HepG2 (cell line): ENCODE data around the gene SPPL3. TPM values are rescaled to one million over a fixed set of nuclear protein-coding genes. Genes with fewer than 3 reads are reported as not detected.
A peak's percentile ranks its signal among the peaks of the same experiment; 100 is the strongest.

Experiments used
- E2F2 ChIP-seq: sonication (generic); formaldehyde crosslinking; IDR thresholded peaks from 2 replicates; pipeline ENCODE4 v1.4.0; 2020; ENCODE audit warnings: missing genetic modification reagents, borderline replicate concordance
- ESRRA ChIP-seq: sonication (generic); formaldehyde crosslinking; IDR thresholded peaks from 2 replicates; pipeline ENCODE4 v1.5.1; 2020; ENCODE audit warnings: mild to moderate bottlenecking, low read depth, missing genetic modification reagents
- KLF9 ChIP-seq: IDR thresholded peaks from 2 replicates; pipeline ENCODE4 v1.6.1; 2016; ENCODE audit warnings: low read depth
- SCMH1 ChIP-seq: sonication (generic); formaldehyde crosslinking; IDR thresholded peaks from 2 replicates; pipeline ENCODE4 v1.9.0; 2021; ENCODE audit warnings: missing genetic modification reagents, mild to moderate bottlenecking, borderline replicate concordance
- SMAD3 ChIP-seq: sonication (generic); formaldehyde crosslinking; IDR thresholded peaks from 2 replicates; pipeline ENCODE4 v1.4.0; 2020; ENCODE audit warnings: missing genetic modification reagents
- THAP9 ChIP-seq: sonication (generic); formaldehyde crosslinking; IDR thresholded peaks from 2 replicates; pipeline ENCODE4; 2020; ENCODE audit warnings: missing genetic modification reagents, mild to moderate bottlenecking, borderline replicate concordance
- ZNF207 ChIP-seq: fragments of 450-650 bp; IDR thresholded peaks from 2 replicates; pipeline ENCODE4 v1.6.1; 2016; ENCODE audit warnings: antibody characterized with exemption, borderline replicate concordance
- ZNF557 ChIP-seq: sonication (generic); formaldehyde crosslinking; IDR thresholded peaks from 2 replicates; pipeline ENCODE4 v1.4.0; 2020; ENCODE audit warnings: missing genetic modification reagents
- ZNF646 ChIP-seq: sonication (generic); formaldehyde crosslinking; IDR thresholded peaks from 2 replicates; pipeline ENCODE4 v1.9.0; 2021; ENCODE audit warnings: mild to moderate bottlenecking, missing genetic modification reagents
- ZNF749 ChIP-seq: sonication (generic); formaldehyde crosslinking; IDR thresholded peaks from 2 replicates; pipeline ENCODE4 v1.8.0; 2022; ENCODE audit warnings: mild to moderate bottlenecking, missing genetic modification reagents, moderate library complexity, borderline replicate concordance
- polyA plus RNA-seq, 8 experiments: library from polyadenylated mRNA; depleted of rRNA in 3 of 8; stranded (reverse) in 7 of 8; unstranded in 1 of 8; fragments of >200 nt; fragmentation: Illumina TruSeq in 4 of 8; extraction: Trizol in 4 of 8; gene quantifications; 2 replicates each; pipeline versions ENCODE4 v1.2.1 to v1.2.3, GENCODE V29; 2011 to 2016; ENCODE audit warnings: low read depth in 4 of 8, missing spikeins in 1 of 8, mixed read lengths in 1 of 8; ENCODE audit not compliant: insufficient read depth in 1 of 8
- total RNA-seq, 5 experiments: library from RNA; depleted of rRNA; stranded (reverse); fragments of >200 nt; fragmentation: Illumina TruSeq; extraction: Trizol; gene quantifications; 2 replicates each; pipeline ENCODE4 v1.2.3, GENCODE V29; 2016; ENCODE audit warnings: low read depth in 1 of 5
- TF ChIP-seq, protein P1 (sequence below), 2 experiments: fragments of 450-650 bp in 1 of 2; sonication (generic) in 1 of 2; formaldehyde crosslinking; IDR thresholded peaks; 2 replicates each; pipeline versions ENCODE4 v1.5.0 to v1.8.0; 2020 to 2022; ENCODE audit warnings: mild to moderate bottlenecking in 1 of 2, missing genetic modification reagents in 1 of 2
- TF ChIP-seq, protein P2 (sequence below): sonication (generic); formaldehyde crosslinking; IDR thresholded peaks from 2 replicates; pipeline ENCODE4 v1.8.1; 2023; ENCODE audit warnings: mild to moderate bottlenecking, moderate library complexity, missing genetic modification reagents
- TF ChIP-seq, protein P3 (sequence below): sonication (generic); formaldehyde crosslinking; IDR thresholded peaks from 2 replicates; pipeline ENCODE4 v1.8.0; 2022; ENCODE audit warnings: mild to moderate bottlenecking, missing genetic modification reagents, moderate library complexity

SPPL3 gene
- total and polyA plus RNA-seq, 2 of the 13 experiments (the other 11 are each of a cell fraction or from before 2014, with no cell fraction given), result 8.9 to 9.1 TPM

- TF ChIP-seq ZNF646 (CRISPR knock-in tag), result 0 out of 2 replicates have a peak, but pooled peaks have one; percentile 16
- TF ChIP-seq, protein P1, sequence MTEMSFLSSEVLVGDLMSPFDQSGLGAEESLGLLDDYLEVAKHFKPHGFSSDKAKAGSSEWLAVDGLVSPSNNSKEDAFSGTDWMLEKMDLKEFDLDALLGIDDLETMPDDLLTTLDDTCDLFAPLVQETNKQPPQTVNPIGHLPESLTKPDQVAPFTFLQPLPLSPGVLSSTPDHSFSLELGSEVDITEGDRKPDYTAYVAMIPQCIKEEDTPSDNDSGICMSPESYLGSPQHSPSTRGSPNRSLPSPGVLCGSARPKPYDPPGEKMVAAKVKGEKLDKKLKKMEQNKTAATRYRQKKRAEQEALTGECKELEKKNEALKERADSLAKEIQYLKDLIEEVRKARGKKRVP (CRISPR knock-in tag; IDR thresholded peaks at IDR 0.05), result no peak
- TF ChIP-seq, protein P2, sequence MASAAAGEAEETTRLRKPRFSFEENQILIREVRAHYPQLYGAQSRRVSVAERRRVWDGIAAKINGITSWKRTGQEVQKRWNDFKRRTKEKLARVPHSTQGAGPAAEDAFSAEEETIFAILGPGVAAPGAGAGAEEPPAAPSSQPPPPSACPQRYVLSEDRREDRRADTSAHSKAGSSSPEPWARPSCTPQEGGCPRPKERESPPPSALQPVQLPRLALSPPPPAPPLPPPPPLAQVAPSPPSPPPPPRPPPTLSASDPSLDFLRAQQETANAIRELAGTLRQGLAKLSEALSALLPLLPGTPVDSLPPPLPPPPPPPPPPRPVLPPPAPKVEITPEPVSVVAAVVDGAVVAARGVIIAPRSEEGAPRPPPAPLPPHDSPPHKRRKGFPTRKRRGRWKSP (CRISPR knock-in tag), result no peak
- TF ChIP-seq KLF9 (CRISPR knock-in tag), result no peak
- TF ChIP-seq SMAD3 (CRISPR knock-in tag), result no peak
- no peak for TF ChIP-seq THAP9
- 0 out of 2 replicates have a peak, but pooled peaks have one; percentile 21 for TF ChIP-seq E2F2 (CRISPR knock-in tag)
- peak; percentile 71; the same call in 1 of the 2 replicates for TF ChIP-seq ESRRA (CRISPR knock-in tag)
- TF ChIP-seq, protein P3, sequence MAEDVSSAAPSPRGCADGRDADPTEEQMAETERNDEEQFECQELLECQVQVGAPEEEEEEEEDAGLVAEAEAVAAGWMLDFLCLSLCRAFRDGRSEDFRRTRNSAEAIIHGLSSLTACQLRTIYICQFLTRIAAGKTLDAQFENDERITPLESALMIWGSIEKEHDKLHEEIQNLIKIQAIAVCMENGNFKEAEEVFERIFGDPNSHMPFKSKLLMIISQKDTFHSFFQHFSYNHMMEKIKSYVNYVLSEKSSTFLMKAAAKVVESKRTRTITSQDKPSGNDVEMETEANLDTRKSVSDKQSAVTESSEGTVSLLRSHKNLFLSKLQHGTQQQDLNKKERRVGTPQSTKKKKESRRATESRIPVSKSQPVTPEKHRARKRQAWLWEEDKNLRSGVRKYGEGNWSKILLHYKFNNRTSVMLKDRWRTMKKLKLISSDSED, result no peak
- TF ChIP-seq ZNF207, result no peak
- TF ChIP-seq ZNF749 (CRISPR knock-in tag), result no peak
- TF ChIP-seq SCMH1 (CRISPR knock-in tag), result no peak
- no peak for TF ChIP-seq ZNF557 (CRISPR knock-in tag)
Measured at GRCh38 chr12:120741476-120742421, 162.4 kb downstream of the SPPL3 start (continued).
